GM21529 (cell line): ENCODE measurements around the gene RNF217.
"Not testable (repeated sequence)": the region's sequence is repeated elsewhere in the genome, so short reads cannot be mapped to it uniquely, and the experiment has no call there.

ENCODE experiments used
- ATAC-seq: cut with Tn5 transposase; IDR thresholded peaks from one replicate; pipeline ENCODE4 v1.9.1; 2021; ENCODE audit not compliant: unreplicated experiment

RNF217 gene

GRCh38 chr6:125013938-125014660, 51.9 kb downstream of the RNF217 start:
- no peak for ATAC-seq

- no peak for ATAC-seq
Measured at GRCh38 chr6:125014661-125014957, 52.4 kb downstream of the RNF217 start.

GRCh38 chr6:125015152-125015551, 52.9 kb downstream of the RNF217 start:
- no peak for ATAC-seq

- no peak for ATAC-seq
Measured at GRCh38 chr6:125018136-125018535, 55.9 kb downstream of the RNF217 start.

GRCh38 chr6:125019281-125019680, 57.0 kb downstream of the RNF217 start:
- ATAC-seq, result no peak

- ATAC-seq, result no peak
Measured at GRCh38 chr6:125019918-125020317, 57.7 kb downstream of the RNF217 start.

GRCh38 chr6:125020385-125020784, 58.1 kb downstream of the RNF217 start:
- no peak for ATAC-seq

- ATAC-seq, result no peak
Measured at GRCh38 chr6:125022391-125022989, 60.3 kb downstream of the RNF217 start.

GRCh38 chr6:125025164-125025854, 63.1 kb downstream of the RNF217 start:
- ATAC-seq, result no peak

- ATAC-seq, result no peak
Measured at GRCh38 chr6:125027287-125027686, 65.0 kb downstream of the RNF217 start.

- ATAC-seq, result no peak
Measured at GRCh38 chr6:125030969-125031368, 68.7 kb downstream of the RNF217 start.

GRCh38 chr6:125031385-125031784, 69.1 kb downstream of the RNF217 start:
- no peak for ATAC-seq

- ATAC-seq, result not testable (repeated sequence)
Measured at GRCh38 chr6:125034929-125035328, 72.7 kb downstream of the RNF217 start.

- not testable (repeated sequence) for ATAC-seq
Measured at GRCh38 chr6:125036486-125036885, 74.2 kb downstream of the RNF217 start.

GRCh38 chr6:125037827-125038226, 75.6 kb downstream of the RNF217 start:
- no peak for ATAC-seq

- ATAC-seq, result no peak
Measured at GRCh38 chr6:125038925-125039324, 76.7 kb downstream of the RNF217 start.

GRCh38 chr6:125041740-125042459, 79.7 kb downstream of the RNF217 start:
- no peak for ATAC-seq

GRCh38 chr6:125044066-125044465, 81.8 kb downstream of the RNF217 start:
- ATAC-seq, result no peak

GRCh38 chr6:125044667-125045066, 82.4 kb downstream of the RNF217 start:
- no peak for ATAC-seq

- ATAC-seq, result no peak
Measured at GRCh38 chr6:125046107-125046925, 84.1 kb downstream of the RNF217 start.

- ATAC-seq, result no peak
Measured at GRCh38 chr6:125048274-125048673, 86.0 kb downstream of the RNF217 start.
